Measurements from ENCODE around the gene POLR2C. TPM values are rescaled to one million over a fixed set of nuclear protein-coding genes. Genes with fewer than 3 reads are reported as not detected.

Gene POLR2C
- total RNA-seq (ENCODE audit: low replicate concordance): 93.4 and 111 TPM in 2 replicates

GRCh38 chr16:57462209-57462977 lies at the start of gene POLR2C:
POLR2C (plus strand) TSS chr16:57462679; CDS start chr16:57462725, 46 bp downstream.

GRCh38 chr16:57447186-57447962 lies 15.1 kb upstream of the POLR2C start, which contains the start of the genes CIAPIN1 and COQ9:
CIAPIN1 (minus strand) TSS chr16:57447385; CDS start chr16:57440928, 6,457 bp downstream.
COQ9 (plus strand) TSS chr16:57447479; CDS start chr16:57447506, 27 bp downstream.

GRCh38 chr16:57485916-57486857 lies 23.7 kb downstream of the POLR2C start, which contains the start of gene DOK4:
DOK4 (minus strand) TSS chr16:57486493; CDS start chr16:57479507, 6,986 bp downstream.

Other genes starting within 250 kb of the POLR2C start
- 40.2 and 63.3 TPM in 2 replicates for gene ARL2BP, start 217.4 kb upstream of the POLR2C start, total RNA-seq (ENCODE audit: low replicate concordance)
- 0.53 TPM in 1 of 2 replicates, not detected in the other for gene PLLP, start 178.0 kb upstream of the POLR2C start, total RNA-seq (ENCODE audit: low replicate concordance)
- not detected in 2 replicates for gene CCL22, start 103.9 kb upstream of the POLR2C start, total RNA-seq (ENCODE audit: low replicate concordance)
- 0.23 and 0.83 TPM in 2 replicates for gene CX3CL1, start 90.2 kb upstream of the POLR2C start, total RNA-seq (ENCODE audit: low replicate concordance)
- gene CCL17, start 57.9 kb upstream of the POLR2C start, total RNA-seq (ENCODE audit: low replicate concordance): not detected in 2 replicates
- gene CIAPIN1, start 15.3 kb upstream of the POLR2C start, total RNA-seq (ENCODE audit: low replicate concordance): 18.6 and 46.3 TPM in 2 replicates
- gene COQ9, start 15.2 kb upstream of the POLR2C start, total RNA-seq (ENCODE audit: low replicate concordance): 43.0 and 52.5 TPM in 2 replicates
- gene DOK4, start 23.8 kb downstream of the POLR2C start, total RNA-seq (ENCODE audit: low replicate concordance): 28.0 and 44.4 TPM in 2 replicates
- gene CCDC102A, start 73.9 kb downstream of the POLR2C start, total RNA-seq (ENCODE audit: low replicate concordance): 12.4 and 19.5 TPM in 2 replicates
- not detected in 2 replicates for gene ADGRG5, start 80.0 kb downstream of the POLR2C start, total RNA-seq (ENCODE audit: low replicate concordance)
- 0.12 and 0.53 TPM in 2 replicates for gene ADGRG1, start 166.0 kb downstream of the POLR2C start, total RNA-seq (ENCODE audit: low replicate concordance)
- not detected in 2 replicates for gene ADGRG3, start 205.6 kb downstream of the POLR2C start, total RNA-seq (ENCODE audit: low replicate concordance)
- gene DRC7, start 232.1 kb downstream of the POLR2C start, total RNA-seq (ENCODE audit: low replicate concordance): 0.23 TPM in 1 of 2 replicates, not detected in the other